KMS-11 (cell line): ENCODE results near the gene ANO3.

Experiments
- H2AFZ ChIP-seq: fragments of 200-600 bp; sonication (generic); 2 replicates; pipeline ENCODE4 v1.6.1; 2016; ENCODE audit warnings: antibody characterized with exemption, mixed run types, low read depth
- H3K27ac ChIP-seq: fragments of 200-600 bp; sonication (generic); 2 replicates; pipeline ENCODE4 v1.6.1; 2016; ENCODE audit warnings: mild to moderate bottlenecking, mixed run types
- H3K27me3 ChIP-seq: fragments of 200-600 bp; sonication (generic); 2 replicates; pipeline ENCODE4 v1.6.1; 2017; ENCODE audit warnings: mild to moderate bottlenecking, low read depth, mixed run types, moderate library complexity; ENCODE audit not compliant: insufficient read depth
- H3K36me3 ChIP-seq: fragments of 200-600 bp; sonication (generic); 2 replicates; pipeline ENCODE4 v1.6.1; 2017; ENCODE audit warnings: mild to moderate bottlenecking, mixed run types; ENCODE audit not compliant: insufficient read depth
- H3K4me1 ChIP-seq: fragments of 200-600 bp; sonication (generic); 2 replicates; pipeline ENCODE4 v1.6.1; 2016; ENCODE audit warnings: mild to moderate bottlenecking, low read depth, mixed run types; ENCODE audit not compliant: poor library complexity, severe bottlenecking
- H3K4me2 ChIP-seq: fragments of 200-600 bp; sonication (generic); 2 replicates; pipeline ENCODE4 v1.7.0; 2016; ENCODE audit warnings: mild to moderate bottlenecking, mixed run types
- H3K4me3 ChIP-seq: fragments of 200-600 bp; sonication (generic); IDR thresholded peaks from 2 replicates; pipeline ENCODE4 v1.6.1; 2017; ENCODE audit warnings: low read depth, low read length, mixed read lengths; ENCODE audit not compliant: insufficient read depth
- H3K79me2 ChIP-seq: fragments of 200-600 bp; sonication (generic); 2 replicates; pipeline ENCODE4 v1.6.1; 2016; ENCODE audit warnings: low read depth, mixed run types; ENCODE audit not compliant: insufficient read depth
- H3K9ac ChIP-seq: fragments of 200-600 bp; sonication (generic); 2 replicates; pipeline ENCODE4 v1.6.1; 2016; ENCODE audit warnings: mild to moderate bottlenecking, mixed run types
- H4K20me1 ChIP-seq: fragments of 200-600 bp; sonication (generic); 2 replicates; pipeline ENCODE4 v1.6.1; 2016; ENCODE audit warnings: mild to moderate bottlenecking, mixed run types; ENCODE audit not compliant: insufficient read depth
- TF ChIP-seq, protein P1 (sequence below): fragments of 200-600 bp; sonication (generic); conservative IDR thresholded peaks from 2 replicates; pipeline ENCODE4 v1.6.1; 2017; ENCODE audit warnings: low read depth, mild to moderate bottlenecking, antibody characterized with exemption, low read length, moderate library complexity, mixed read lengths

ANO3 gene

DNA sequence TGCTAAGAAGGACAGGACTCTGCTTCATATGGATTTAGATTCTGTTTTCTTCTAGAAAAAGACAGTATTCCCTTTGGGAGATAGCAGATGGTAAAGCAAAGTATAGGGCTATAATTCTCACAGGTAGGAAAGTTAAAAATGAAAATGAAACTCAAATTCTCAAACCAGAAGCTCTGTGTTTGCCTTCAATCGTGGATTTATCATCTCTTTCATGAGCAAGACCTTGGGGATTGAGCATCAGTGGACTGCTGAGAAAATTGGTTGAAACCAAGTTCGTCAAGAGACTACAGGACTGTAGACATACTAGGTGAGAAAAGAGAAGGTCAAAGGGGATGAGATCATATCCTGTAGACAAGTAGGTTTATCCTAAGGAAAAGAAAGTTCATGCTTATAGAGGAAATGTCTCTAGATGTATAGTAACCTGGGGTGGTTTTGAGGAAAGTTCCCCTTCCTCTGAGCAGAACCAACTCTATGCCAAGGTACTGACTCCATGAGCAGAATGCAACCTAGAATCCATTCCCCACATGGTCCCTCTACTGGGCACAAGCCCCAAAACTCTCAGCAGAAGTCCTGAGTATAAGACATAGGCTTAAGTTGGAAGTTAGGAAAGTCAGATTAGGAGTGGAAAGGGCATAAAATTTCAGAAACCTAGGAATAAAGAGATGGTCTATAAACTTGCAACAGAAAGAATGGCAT is 343.5 kb downstream of the ANO3 start:
- Histone ChIP-seq H3K27me3 (no peaks in the 10 kb centered on the region), H3K27ac (no peak overlapping the region), H4K20me1 (no peaks in the 10 kb centered on the region; the same call in 1 of the 2 replicates), H3K4me2 (peak overlapping the region; percentile 61), H3K79me2 (no peaks in the 10 kb centered on the region), H2AFZ (peak overlapping the region; percentile 74; the same call in 1 of the 2 replicates), H3K4me1 (peaks cover 12% of the 10 kb centered on the region), H3K9ac (no peak overlapping the region; the same call in 1 of the 2 replicates), H3K36me3 (no peaks in the 10 kb centered on the region), H3K4me3 (no peak overlapping the region)
- TF ChIP-seq, protein P1, sequence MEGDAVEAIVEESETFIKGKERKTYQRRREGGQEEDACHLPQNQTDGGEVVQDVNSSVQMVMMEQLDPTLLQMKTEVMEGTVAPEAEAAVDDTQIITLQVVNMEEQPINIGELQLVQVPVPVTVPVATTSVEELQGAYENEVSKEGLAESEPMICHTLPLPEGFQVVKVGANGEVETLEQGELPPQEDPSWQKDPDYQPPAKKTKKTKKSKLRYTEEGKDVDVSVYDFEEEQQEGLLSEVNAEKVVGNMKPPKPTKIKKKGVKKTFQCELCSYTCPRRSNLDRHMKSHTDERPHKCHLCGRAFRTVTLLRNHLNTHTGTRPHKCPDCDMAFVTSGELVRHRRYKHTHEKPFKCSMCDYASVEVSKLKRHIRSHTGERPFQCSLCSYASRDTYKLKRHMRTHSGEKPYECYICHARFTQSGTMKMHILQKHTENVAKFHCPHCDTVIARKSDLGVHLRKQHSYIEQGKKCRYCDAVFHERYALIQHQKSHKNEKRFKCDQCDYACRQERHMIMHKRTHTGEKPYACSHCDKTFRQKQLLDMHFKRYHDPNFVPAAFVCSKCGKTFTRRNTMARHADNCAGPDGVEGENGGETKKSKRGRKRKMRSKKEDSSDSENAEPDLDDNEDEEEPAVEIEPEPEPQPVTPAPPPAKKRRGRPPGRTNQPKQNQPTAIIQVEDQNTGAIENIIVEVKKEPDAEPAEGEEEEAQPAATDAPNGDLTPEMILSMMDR = no peak

DNA sequence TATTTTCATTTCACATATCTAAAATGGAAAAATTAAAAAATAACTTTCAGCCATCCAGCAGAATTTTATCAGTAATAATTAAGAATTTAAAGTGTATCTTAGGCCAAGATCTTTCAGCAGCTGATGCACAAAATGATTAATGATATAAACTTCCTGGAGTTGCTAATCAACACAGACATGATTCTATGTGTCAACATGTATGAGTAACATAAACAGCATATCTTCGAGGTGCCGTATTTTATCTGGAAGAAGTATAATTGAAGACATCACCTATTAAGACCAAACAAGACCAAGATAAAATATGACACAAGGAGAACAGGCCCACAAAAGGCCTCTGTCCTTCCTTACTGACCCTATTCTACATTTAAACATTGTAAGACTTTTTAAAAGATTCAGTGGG is 344.7 kb downstream of the ANO3 start:
- H3K79me2 ChIP-seq = no peaks in the 10 kb centered on the region
- H3K4me3 ChIP-seq = no peak overlapping the region

DNA sequence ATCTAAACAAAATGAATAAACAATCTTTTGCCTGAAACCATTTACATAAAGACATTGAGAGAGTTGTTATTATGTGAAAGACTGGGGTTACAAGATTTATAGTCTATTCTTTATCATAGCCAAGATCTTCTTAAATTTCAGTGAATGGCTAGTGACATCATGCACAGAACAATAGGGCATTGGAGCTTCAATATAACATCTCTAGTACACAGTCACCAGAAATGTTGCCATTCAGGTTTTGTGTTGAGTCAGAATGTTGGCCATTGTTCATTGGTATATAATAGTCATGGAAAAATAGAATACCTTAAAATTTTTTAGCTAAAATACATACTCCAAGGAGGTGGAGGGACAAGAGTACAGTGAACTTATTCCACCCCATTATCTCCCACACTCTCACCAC is 345.6 kb downstream of the ANO3 start:
- Histone ChIP-seq H3K4me1 (peaks cover 12% of the 10 kb centered on the region), H3K27ac (no peak overlapping the region), H3K36me3 (no peaks in the 10 kb centered on the region), H3K79me2 (no peaks in the 10 kb centered on the region), H3K4me3 (no peak overlapping the region), H2AFZ (no peak overlapping the region), H3K4me2 (no peak overlapping the region), H3K27me3 (no peaks in the 10 kb centered on the region), H4K20me1 (no peaks in the 10 kb centered on the region; the same call in 1 of the 2 replicates), H3K9ac (no peak overlapping the region)
- TF ChIP-seq, protein P1 = no peak

More for the DNA sequence above, 344.7 kb downstream of the ANO3 start:
- TF ChIP-seq, protein P1 = no peak
- no peaks in the 10 kb centered on the region for H3K27me3 ChIP-seq
- no peak overlapping the region for H3K27ac ChIP-seq
- no peak overlapping the region for H3K4me2 ChIP-seq
- H2AFZ ChIP-seq = no peak overlapping the region
- no peaks in the 10 kb centered on the region for H3K36me3 ChIP-seq
- no peaks in the 10 kb centered on the region; the same call in 1 of the 2 replicates for H4K20me1 ChIP-seq
- H3K4me1 ChIP-seq = peaks cover 12% of the 10 kb centered on the region
- H3K9ac ChIP-seq = no peak overlapping the region

DNA sequence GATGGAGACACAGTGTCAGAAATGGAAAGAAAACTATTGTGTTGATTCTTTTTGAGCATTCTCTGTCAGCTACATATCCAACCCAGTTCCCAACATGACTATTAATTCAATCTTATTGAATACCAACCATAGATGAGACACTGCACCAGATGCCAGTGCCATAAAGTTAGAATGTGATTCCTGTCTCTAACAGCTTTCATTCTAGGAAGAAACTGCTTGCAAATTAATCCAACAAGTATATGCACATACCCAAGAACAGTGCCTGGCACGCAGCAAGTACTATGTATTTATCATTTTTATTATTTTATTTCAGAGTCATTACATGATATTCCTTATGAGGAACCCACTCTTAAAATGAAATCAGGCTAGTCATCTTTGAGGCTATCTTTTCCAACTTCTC is 355.4 kb downstream of the ANO3 start:
- no peaks in the 10 kb centered on the region for H4K20me1 ChIP-seq
- H3K36me3 ChIP-seq = no peaks in the 10 kb centered on the region
- H3K9ac ChIP-seq = no peak overlapping the region
- H2AFZ ChIP-seq = no peak overlapping the region
- H3K27ac ChIP-seq = no peak overlapping the region
- no peaks in the 10 kb centered on the region for H3K27me3 ChIP-seq
- no peaks in the 10 kb centered on the region for H3K79me2 ChIP-seq
- no peaks in the 10 kb centered on the region for H3K4me1 ChIP-seq
- TF ChIP-seq, protein P1 = no peak
- H3K4me3 ChIP-seq = no peak overlapping the region
- no peak overlapping the region for H3K4me2 ChIP-seq
